Left hindlimb (tissue), 1 donor: ENCODE results near the gene PROKR2.

Source experiments
- DNase-seq: peaks from one replicate; pipeline ENCODE4 v3.0.0-alpha.2; 2018

The PROKR2 gene

GRCh38 chr20:5279661-5280060 is 37.1 kb downstream of the PROKR2 start:
- no peak for DNase-seq

DNA sequence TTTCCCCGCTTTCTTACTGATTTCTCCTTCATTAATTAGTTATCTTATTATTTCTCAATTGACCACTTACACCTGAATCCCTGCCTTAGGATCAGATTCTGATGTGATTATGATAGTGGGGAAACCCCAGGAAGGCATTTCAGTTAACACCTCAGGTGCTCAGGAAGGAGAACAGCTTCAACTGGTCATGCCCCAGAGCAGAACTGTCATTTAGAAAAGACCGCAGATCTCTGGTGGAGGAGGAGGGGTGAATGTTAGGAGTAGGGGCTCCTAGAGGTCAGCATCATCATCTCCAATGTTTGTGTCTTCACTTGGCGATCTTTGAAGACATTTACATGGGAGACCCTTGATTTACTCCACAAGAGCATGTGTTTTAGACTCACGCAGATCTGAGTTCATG is 44.5 kb downstream of the PROKR2 start:
- no peak for DNase-seq

- DNase-seq = no peak
Observed at GRCh38 chr20:5270603-5271002, 46.2 kb downstream of the PROKR2 start.

DNA sequence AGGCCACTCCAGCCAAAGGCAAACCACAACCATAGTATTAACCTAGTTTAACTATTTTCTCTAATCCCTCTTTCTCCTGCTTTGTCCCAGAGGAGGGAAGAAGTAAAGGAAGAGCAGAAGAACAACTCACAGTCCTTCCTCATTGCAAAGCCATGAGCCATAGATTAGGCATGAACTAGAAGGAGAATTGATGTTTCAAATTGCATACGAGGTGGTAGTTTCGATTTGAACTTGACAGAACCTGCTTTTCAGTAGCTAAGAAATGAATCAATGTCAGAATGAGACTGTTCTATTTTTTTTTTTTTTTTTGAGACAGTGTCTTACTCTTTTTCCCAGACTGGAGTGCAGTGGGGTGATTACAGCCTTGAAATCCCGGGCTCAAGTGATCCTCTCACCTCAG is 48.3 kb downstream of the PROKR2 start:
- no peak for DNase-seq

DNA sequence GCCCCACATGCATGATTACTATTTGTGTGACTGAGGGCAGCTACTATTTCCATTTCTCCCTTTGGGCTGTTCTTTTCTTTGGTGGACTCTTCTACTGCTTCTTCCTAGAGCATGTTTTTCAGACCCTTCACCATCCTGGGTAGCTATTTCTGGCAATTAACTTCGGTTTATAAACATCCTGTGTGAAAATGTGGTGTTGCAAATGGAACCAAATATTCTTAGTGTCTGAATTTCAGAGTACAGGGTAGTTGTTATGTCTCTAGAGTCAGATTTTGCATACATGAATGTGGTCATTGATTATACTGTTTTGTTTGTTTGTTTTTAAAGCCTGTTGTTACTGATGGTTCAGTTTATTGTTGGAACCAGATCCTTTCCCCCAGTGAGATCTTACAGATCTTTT is 49.7 kb downstream of the PROKR2 start:
- DNase-seq = no peak
